HL-60 (cell line): ENCODE measurements around the gene POLR1A.

Source experiments
- DNase-seq, 2 experiments: peaks; one replicate each; pipeline ENCODE4 v3.0.0-alpha.2; 2010 to 2020; ENCODE audit warnings: low read depth in 1 of 2, low spot score in 1 of 2
- H3K27ac ChIP-seq: fragments of 250-450 bp; sonication (Bioruptor Pico); replicated peaks from 2 replicates; pipeline ENCODE4 v1.5.1; 2020; ENCODE audit warnings: mild to moderate bottlenecking, moderate library complexity
- H3K27me3 ChIP-seq: fragments of 250-450 bp; sonication (Bioruptor Pico); 2 replicates; pipeline ENCODE4 v1.5.1; 2021; ENCODE audit warnings: mild to moderate bottlenecking, moderate library complexity; ENCODE audit not compliant: insufficient read depth, poor library complexity, severe bottlenecking
- H3K4me3 ChIP-seq: replicated peaks from 2 replicates; pipeline ENCODE4 v1.5.1; 2011; ENCODE audit warnings: mild to moderate bottlenecking, control low read depth, low read length; ENCODE audit not compliant: insufficient read depth
- CTCF ChIP-seq: IDR thresholded peaks from one replicate; pipeline ENCODE4 v1.5.1; 2011; ENCODE audit warnings: low read length, control low read depth, inconsistent platforms; ENCODE audit not compliant: insufficient read depth
- GABPA ChIP-seq: IDR thresholded peaks from 2 replicates; pipeline ENCODE4 v1.6.1; 2012; ENCODE audit warnings: low read depth
- POLR2AphosphoS5 ChIP-seq: IDR thresholded peaks from 2 replicates; pipeline ENCODE4 v1.6.1; 2012; ENCODE audit warnings: low read depth
- REST ChIP-seq: IDR thresholded peaks from 2 replicates; pipeline ENCODE4 v1.6.1; 2012; ENCODE audit warnings: low read depth; ENCODE audit not compliant: insufficient replicate concordance
- SPI1 ChIP-seq: IDR thresholded peaks from 2 replicates; pipeline ENCODE4 v1.6.1; 2012; ENCODE audit warnings: low read depth, mild to moderate bottlenecking, borderline replicate concordance

Gene POLR1A

GRCh38 chr2:86069783-86070339 lies 35.8 kb downstream of the POLR1A start:
- TF ChIP-seq GABPA, result no peak
- no peak for TF ChIP-seq REST
- TF ChIP-seq POLR2AphosphoS5, result no peak
- TF ChIP-seq SPI1, result no peak
- TF ChIP-seq CTCF, result no peak
- no peak overlapping the region for H3K27ac ChIP-seq
- no peak for DNase-seq
- no peaks in the 10 kb centered on the region for H3K27me3 ChIP-seq
- H3K4me3 ChIP-seq, result no peak overlapping the region

- TF ChIP-seq REST, result no peak
- TF ChIP-seq CTCF, result no peak
- no peak for TF ChIP-seq SPI1
- TF ChIP-seq GABPA, result no peak
- no peak for TF ChIP-seq POLR2AphosphoS5
- no peak for DNase-seq
- no peaks in the 10 kb centered on the region for H3K27me3 ChIP-seq
- H3K27ac ChIP-seq, result no peak overlapping the region
- H3K4me3 ChIP-seq, result no peak overlapping the region
Observed at GRCh38 chr2:86069091-86069685, 36.5 kb downstream of the POLR1A start.

- Histone ChIP-seq H3K4me3 (no peak overlapping the region), H3K27ac (no peak overlapping the region), H3K27me3 (no peaks in the 10 kb centered on the region)
- TF ChIP-seq SPI1 (no peak), POLR2AphosphoS5 (no peak), REST (no peak), CTCF (no peak), GABPA (no peak)
- no peak for DNase-seq
Observed at GRCh38 chr2:86068648-86069047, 37.0 kb downstream of the POLR1A start.
